ENCODE measurements around the gene FBXO15.

GRCh38 chr18:74182335-74182734 is 34.7 kb upstream of the FBXO15 start:
- no peak for TF ChIP-seq RAD21 (IDR thresholded peaks at IDR 0.05; ENCODE audit: low read depth)
- no peak for TF ChIP-seq EP300 (IDR thresholded peaks at IDR 0.05; ENCODE audit: borderline replicate concordance)
- no peak for TF ChIP-seq EGR1 (IDR thresholded peaks at IDR 0.05)
- TF ChIP-seq MAX (IDR thresholded peaks at IDR 0.05): no peak
- TF ChIP-seq CEBPB (IDR thresholded peaks at IDR 0.05): no peak
- no peak for TF ChIP-seq USF1 (IDR thresholded peaks at IDR 0.05)
- no peak for TF ChIP-seq TAF1 (IDR thresholded peaks at IDR 0.05; ENCODE audit: low read depth)
- no peak for TF ChIP-seq YY1 (IDR thresholded peaks at IDR 0.05; ENCODE audit: low read depth)
- TF ChIP-seq TEAD4 (IDR thresholded peaks at IDR 0.05): no peak
- no peak for TF ChIP-seq NFIC (IDR thresholded peaks at IDR 0.05)
